Omental fat pad (tissue), 4 donors: ENCODE data around the gene INVS. TPM values are rescaled to one million over a fixed set of nuclear protein-coding genes. Genes with fewer than 3 reads are reported as not detected.
"Not testable (repeated sequence)": the region's sequence is repeated elsewhere in the genome, so short reads cannot be mapped to it uniquely, and the experiment has no call there.

Experiments used
- ATAC-seq: fragments of 150-250 bp; one replicate; pipeline ENCODE4 v1.9.1; 2016; ENCODE audit warnings: mild to moderate bottlenecking, moderate library complexity; ENCODE audit not compliant: low FRiP score
- DNase-seq: peaks from one replicate; pipeline ENCODE4 v3.0.0-alpha.2; 2019; ENCODE audit warnings: low spot score
- CTCF ChIP-seq, 3 donors: fragments of 450-650 bp; IDR thresholded peaks; one replicate each; pipeline ENCODE4 v1.5.1; 2016 to 2017; ENCODE audit warnings: antibody characterized with exemption in 3 of 3, mild to moderate bottlenecking in 3 of 3, moderate library complexity in 2 of 3
- total RNA-seq, 4 donors: library from RNA; depleted of rRNA; stranded (reverse); fragments of >200 nt; gene quantifications; one replicate each; pipeline ENCODE4 v1.1.0, GENCODE V29; 2016

INVS gene
- total RNA-seq, 4 donors from 2014 or later: 22.1 to 44.5 (median 26.3) TPM

- ATAC-seq: no peak
- no peak for DNase-seq
- no peak for TF ChIP-seq CTCF (IDR thresholded peaks at IDR 0.05)
Measured at GRCh38 chr9:100229561-100229960, 130.5 kb downstream of the INVS start.

GRCh38 chr9:100236986-100237385 is 137.9 kb downstream of the INVS start:
- ATAC-seq, DNase-seq: not testable (repeated sequence)

GRCh38 chr9:100240512-100240911 is 141.5 kb downstream of the INVS start:
- DNase-seq: no peak
- no peak for ATAC-seq
- TF ChIP-seq CTCF (IDR thresholded peaks at IDR 0.05): no peak

DNA sequence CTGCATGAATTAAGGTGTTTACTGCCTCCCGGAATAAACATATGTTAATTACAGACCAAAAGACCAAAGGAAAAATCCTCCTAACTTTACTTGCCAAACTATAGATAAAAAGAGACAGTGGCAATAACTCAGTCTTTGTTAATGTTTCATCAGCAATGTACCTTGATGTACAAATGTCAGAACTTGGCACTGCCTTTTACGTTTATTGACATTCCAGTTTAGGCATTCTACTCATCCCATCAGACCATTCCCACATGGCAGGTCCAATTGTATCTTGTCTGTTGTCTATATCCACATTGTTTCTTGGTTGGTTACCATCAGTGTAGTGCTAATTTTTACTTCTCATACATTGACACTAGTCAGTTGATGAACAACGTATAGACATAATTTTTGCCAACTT is 168.2 kb downstream of the INVS start:
- ATAC-seq: no peak
- TF ChIP-seq CTCF (IDR thresholded peaks at IDR 0.05): no peak
- no peak for DNase-seq

DNA sequence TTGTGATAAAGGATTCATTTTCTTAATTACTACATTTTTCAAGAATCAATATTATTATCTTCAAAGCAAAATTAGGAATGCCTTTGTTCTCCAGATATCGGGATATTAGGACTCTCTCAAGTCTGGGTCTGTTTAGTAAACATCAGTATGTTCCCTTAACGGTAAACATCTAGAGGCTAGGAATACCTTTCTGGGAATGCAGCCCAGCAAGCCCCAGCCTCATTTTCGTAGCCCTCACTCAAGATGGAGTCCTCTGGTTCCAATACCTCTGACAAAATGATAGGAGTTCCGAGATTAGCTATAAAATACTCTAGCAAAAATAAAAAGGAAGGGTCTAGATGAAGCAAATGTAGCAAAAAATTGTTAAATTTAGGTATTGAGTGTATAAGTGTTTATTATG is 169.2 kb downstream of the INVS start:
- DNase-seq (no peak), ATAC-seq (no peak)
- no peak for TF ChIP-seq CTCF (IDR thresholded peaks at IDR 0.05)

DNA sequence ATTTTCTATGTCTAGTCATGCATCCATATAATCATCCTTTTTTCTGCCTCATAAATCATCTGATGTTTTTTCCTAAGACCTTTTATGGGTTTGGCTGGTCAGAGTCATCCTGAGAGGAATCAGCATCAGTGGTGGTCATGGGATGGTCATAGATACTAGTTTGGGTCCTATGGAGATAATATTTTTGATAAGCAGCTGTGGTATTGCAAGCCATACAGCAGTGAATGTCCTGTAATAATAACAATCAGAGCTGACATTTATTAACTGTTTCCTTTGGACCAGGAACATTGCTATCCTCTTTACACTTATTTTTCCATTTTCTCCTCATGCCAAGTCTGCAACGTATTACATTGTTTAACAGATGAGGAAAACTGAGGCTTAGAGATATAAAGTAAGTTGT is 170.6 kb downstream of the INVS start:
- ATAC-seq (no peak), DNase-seq (no peak)
- TF ChIP-seq CTCF (IDR thresholded peaks at IDR 0.05): no peak

DNA sequence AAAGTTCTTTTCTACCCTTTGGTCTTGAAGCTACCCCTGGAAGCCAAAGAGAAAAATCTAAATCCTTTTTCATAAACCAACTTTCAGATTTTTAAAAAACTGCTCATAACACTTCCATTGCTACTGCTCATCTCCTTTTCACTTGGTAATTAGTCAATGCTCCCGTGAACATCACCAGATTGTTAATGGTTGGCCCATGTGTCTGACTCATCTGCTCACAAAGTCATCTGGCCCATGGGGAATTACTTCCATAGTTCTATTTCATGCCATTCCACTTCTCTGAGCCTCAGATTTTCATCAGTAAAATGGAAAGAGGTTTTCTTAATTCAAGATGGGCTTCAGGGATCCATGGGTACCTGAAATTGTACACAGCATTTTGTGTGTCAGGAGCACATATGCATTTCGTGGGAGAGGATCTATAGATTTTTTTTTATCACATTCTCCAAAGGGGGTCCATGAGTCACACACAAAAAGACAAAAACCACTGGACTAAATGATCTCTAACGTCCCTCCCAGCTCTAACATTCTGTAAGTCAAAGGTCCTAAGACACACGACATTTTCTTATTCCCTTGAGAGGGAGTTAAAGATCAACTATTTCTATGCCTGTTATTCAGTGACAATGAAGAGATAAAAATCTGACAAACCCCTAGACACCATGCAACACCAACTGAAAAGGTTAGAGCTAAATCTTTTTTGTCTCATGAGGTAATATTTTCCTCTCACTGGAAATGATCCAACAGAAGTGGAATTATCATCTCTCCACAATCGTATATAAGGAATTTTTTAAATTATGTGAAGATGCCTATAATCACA is 178.3 kb downstream of the INVS start:
- ATAC-seq (no peak), DNase-seq (no peak)
- TF ChIP-seq CTCF (IDR thresholded peaks at IDR 0.05): no peak
